GM18502 (cell line): ENCODE results near the gene PALD1.

ENCODE experiments used
- ATAC-seq: cut with Tn5 transposase; IDR thresholded peaks from one replicate; pipeline ENCODE4 v1.9.1; 2021; ENCODE audit warnings: mild to moderate bottlenecking; ENCODE audit not compliant: unreplicated experiment, poor library complexity

The PALD1 gene

DNA sequence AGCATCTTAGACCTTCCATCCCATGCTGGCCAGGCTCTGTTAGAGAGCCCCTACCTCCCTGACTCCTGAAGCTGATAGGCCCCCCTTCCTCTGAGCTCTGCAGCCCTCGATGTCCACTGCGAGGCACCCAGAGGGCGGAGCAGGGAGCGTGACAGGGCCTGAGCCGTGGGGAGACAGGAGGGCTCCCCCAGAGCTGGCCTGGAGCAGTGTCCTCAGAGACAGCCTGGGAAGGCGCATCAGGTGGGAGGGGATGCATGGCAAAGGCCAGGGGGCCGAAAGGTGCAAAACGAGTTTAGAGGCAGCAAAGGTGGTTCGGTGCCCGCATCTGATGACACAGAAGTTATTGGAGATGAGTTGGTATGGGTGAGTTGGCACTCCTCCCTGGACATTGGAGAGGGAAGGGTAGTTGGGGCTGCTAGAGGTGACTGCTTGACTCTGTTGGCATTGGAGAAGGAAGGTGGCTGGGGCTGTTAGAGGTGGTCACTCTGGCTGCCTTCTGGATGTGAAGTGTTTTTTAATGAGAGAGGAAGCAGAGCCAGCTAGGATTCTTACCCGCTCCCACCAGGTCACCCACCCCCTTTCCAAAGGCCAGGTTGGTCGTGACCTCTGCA, 70.9 kb downstream of the PALD1 start:
- no peak for ATAC-seq

GRCh38 chr10:70549962-70550458, 71.4 kb downstream of the PALD1 start:
- no peak for ATAC-seq

DNA sequence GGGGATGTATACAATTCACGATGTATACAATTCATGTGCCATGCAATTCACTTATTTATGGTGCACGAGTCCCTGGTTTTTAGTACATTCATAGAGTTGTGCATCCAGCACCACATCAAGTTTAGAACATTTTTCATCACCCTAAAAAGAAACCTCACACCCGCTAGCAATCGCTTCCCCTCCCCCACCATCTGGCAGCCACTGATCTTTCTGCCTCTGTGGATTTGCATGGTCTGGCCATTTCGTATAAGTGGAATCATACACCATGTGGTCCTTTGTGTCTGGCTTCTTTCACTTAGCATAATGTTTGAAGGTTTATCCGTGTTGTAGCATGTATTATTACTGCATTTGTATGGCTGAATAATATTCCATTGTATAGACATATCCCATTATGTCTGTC, 71.9 kb downstream of the PALD1 start:
- no peak for ATAC-seq

DNA sequence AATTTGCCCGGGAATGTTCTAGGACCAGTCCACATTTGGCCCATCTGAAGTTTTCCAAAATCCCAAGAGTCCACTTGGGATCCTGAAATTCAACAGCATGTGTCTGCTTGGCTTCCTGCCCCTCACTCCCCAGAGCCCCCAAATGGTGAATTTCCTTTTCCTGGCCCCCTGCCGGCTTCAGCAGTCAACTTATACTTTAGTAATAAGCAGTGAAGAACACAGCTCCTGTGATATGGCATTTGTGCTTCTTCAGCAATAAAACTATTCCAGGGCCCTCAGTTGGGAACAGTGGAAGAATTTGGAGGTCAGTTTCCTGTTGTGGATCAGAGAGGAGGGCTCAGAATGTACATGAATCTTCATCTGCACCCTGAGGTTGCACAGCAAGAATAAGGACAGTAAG, 72.9 kb downstream of the PALD1 start:
- ATAC-seq: no peak

DNA sequence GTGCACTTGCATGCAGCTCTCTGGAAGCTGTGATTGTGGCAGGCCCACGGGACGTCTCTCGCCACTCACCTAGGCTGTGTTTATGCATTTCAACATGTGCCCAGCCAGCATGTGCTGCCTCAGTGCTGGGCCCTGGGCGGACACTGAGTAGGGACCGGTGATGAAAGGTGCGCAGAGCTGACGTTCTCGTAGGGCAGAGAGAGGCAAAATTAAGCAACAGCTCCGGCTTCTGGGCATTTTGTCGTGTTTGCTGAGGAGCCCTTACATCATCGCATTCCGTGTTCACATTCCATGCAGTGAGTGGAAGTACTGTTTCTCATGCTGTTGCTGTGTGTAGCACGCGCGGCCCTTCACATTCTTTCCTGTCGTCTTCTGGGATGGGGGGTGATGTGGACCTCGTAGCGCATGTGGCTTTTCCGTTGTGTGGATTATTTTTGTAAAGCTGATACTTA, 73.4 kb downstream of the PALD1 start:
- no peak for ATAC-seq

DNA sequence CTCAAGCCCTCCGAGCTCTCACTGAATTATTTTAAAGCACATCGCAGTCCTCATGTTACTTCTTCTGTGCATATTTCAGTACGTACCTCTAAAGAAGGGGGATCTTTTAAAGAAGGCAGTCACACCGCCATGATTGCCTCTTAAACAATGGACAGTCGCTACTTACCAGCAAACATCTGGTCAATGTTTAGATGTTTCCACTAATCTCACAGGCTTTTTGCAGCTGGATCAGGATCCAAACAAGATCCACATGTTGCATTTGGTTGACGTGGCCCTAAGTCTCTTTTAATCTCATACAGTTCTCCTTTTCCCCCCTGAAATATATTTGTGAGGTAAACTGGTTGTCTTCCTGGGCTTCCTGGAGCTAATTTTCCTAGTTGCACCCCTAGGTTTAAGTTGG, 74.0 kb downstream of the PALD1 start:
- ATAC-seq: no peak

- ATAC-seq: no peak
These were observed 76.8 kb downstream of the PALD1 start for GRCh38 chr10:70555371-70555770.

DNA sequence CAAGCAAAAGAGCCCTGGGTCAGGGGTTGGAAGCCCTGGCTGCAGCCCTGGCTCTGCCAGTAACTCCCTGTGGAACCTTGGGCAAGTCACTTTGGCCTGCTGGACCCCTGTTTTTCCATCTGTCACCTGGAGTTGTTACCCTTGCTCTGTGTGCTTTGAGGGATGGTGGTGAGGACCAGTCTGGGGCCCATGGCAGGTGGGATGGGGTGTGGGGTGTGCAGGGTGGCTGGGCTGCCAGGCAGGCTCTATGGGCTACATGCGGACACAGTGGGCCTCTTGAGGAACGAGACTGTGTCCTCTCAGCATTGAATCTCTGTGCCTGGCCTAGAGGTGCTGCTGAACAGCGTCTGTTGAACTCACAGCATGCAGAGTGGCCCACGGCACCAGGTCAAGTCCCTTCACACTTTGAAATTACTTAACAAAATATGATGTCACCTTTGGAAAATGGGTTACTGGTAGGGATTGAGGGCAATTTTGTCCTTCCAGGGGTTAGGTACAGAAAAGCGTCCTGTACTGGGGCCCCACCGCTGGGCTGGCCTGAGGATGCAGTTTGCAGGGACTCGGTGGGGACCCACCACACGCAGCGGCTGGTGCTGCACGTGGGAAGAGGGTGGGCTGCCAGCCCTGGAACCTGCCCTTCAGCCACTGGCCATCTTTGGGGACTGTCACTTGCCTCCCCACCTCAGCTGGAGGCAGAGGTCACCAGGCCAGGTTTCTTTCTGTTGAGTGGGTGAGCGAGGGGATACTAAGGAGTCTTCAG, 78.7 kb downstream of the PALD1 start:
- no peak for ATAC-seq

GRCh38 chr10:70557876-70558275, 79.3 kb downstream of the PALD1 start:
- no peak for ATAC-seq

- no peak for ATAC-seq
These were observed 79.7 kb downstream of the PALD1 start for GRCh38 chr10:70558295-70558694.

DNA sequence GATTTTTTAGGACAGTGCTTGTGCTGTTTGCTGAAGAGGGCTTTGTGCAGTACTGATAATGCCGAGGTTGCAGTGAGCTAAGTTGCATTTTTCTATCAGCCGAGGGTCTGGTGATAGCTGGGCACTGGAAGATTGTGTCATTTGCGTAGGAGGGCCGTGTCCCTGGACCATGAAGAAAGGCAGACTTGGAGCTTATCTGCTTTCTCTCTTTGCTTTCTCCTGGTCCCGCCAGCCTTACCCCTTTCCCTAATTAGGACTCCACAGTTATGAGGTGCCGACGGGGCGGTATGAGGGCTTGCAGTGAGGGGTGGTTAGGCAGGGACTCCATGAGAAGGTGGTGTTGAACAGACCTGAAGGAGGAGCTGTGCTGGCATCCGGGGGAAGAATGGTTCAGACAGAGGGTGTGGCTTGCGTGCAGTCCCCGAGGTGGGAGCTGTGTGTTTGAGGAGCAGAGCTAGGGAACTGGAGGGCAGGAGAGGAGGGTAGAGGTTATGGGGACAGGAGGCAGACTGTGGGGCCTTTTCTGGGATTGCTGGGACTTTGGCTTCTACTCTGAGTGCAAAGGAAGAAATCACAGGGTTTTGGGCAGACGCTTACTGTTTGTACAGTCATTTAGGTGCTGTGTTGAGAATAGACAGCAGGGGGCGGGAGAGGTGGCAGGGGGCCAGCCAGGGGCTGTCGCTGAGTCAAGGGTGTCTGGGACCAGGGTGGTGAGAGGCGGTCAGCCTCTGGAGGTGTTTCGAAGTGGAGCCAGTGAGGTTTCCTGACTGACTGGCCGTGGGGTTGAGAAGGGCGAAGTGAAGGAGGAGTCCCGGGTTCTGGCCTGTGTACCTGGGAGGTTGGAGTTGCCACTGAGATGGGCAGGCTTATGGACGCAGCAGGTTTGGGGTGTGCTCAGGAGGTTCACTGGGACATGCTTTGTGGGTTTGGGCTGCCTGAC, 80.6 kb downstream of the PALD1 start:
- no peak for ATAC-seq

GRCh38 chr10:70559861-70560260, 81.3 kb downstream of the PALD1 start:
- no peak for ATAC-seq

- ATAC-seq: no peak
These were observed 82.0 kb downstream of the PALD1 start for GRCh38 chr10:70560511-70560941.

- no peak for ATAC-seq
These were observed 82.5 kb downstream of the PALD1 start for GRCh38 chr10:70561070-70561469.

DNA sequence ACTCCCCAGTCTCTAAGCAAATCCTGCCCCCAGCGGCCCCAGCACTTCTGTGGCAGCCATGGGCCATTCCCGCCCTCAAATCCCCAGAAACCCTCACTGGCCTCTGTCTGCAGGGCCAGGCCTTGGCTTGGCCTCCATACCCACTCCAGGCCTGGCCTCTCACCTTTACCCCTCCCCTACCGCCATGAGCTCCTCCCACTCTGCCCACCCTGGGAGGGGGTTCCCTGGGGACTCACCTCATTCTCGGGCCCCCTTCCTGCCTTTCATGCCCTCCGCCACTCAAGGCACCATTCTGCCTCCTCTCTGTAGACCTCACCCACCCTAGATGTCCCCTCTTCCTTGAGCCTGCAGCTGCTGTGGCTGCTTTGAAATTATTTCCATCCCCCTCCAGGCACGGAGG, 83.0 kb downstream of the PALD1 start:
- ATAC-seq: no peak

GRCh38 chr10:70562036-70562755, 83.6 kb downstream of the PALD1 start:
- ATAC-seq: no peak

DNA sequence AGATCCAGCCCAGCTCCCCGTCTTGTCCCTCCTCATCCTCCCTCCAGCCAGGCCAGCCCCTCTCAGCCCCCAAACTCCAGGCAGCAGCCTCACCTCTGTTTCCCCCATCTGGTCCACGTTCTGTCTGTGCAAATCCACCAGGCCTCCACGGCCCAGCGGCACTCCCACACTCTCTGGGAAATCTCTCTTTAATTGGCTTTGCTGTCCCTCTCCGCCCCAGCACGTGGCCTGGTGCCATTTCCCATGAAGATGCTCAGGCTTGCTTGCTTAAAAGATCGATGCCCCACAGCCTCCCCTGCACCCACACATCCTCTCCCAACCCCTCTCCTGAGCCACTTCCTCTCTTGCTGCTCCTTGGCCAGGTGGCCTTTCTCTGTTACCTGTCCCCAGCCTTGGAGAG, 84.7 kb downstream of the PALD1 start:
- no peak for ATAC-seq

DNA sequence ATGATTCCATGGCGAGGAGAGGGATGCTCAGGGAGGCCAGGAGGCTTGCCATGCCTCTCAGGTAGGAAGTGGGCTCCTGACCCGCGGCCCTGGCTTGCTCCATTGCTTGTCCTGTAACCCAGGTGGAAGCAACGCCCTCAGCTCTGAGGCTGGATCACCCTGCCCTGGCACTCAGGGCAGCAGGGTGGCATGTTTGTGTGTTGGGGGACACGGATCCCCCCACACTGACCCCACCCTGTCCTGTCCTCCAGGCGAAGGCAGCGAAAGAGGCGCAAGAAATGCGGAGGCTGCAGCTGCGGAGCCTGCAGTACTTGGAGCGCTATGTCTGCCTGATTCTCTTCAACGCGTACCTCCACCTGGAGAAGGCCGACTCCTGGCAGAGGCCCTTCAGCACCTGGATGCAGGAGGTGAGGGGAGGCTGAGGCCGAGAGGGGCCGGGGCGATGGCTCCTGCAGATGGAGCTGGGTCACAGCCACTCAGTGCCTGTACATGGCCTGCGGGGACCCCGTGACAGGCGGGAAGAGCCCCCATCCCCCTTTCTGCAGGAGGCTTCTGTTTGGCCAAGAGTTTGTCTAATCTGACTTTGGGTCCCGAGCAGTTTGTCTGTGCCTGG, 85.7 kb downstream of the PALD1 start:
- no peak for ATAC-seq

GRCh38 chr10:70564901-70565351, 86.4 kb downstream of the PALD1 start:
- no peak for ATAC-seq
